AG04450 (cell line): ENCODE data around the gene ZFHX3. TPM values are rescaled to one million over a fixed set of nuclear protein-coding genes. Genes with fewer than 3 reads are reported as not detected.

Experiments
- CTCF ChIA-PET: fragments of 300-600, 350-600 bp; formaldehyde crosslinking; extraction: SDS; loops from one replicate; lab custom pipeline; 2022; ENCODE audit warnings: antibody characterized with exemption, inconsistent platforms; lab: Charles Lee
- POLR2A ChIA-PET: fragments of 350-600 bp; formaldehyde crosslinking; extraction: SDS; loops from one replicate; lab custom pipeline; 2021; ENCODE audit warnings: antibody characterized with exemption, inconsistent platforms; lab: Yijun Ruan, JAX
- DNase-seq: peaks from one replicate; pipeline ENCODE4 v3.0.0-alpha.2; 2011; ENCODE audit warnings: low read depth, low spot score
- H3K27ac ChIP-seq: one replicate; pipeline ENCODE4 v1.5.1; 2012; ENCODE audit warnings: low read depth, low read length, control low read depth
- H3K27me3 ChIP-seq: one replicate; pipeline ENCODE4 v1.6.0; 2012; ENCODE audit warnings: low read length; ENCODE audit not compliant: control insufficient read depth, insufficient read depth
- H3K4me3 ChIP-seq: 2 replicates; pipeline ENCODE4 v1.5.1; 2011; ENCODE audit warnings: mild to moderate bottlenecking, low read depth, low read length, control low read depth
- H3K9me3 ChIP-seq: 2 replicates; pipeline ENCODE4 v1.5.1; 2012; ENCODE audit warnings: low read length; ENCODE audit not compliant: control insufficient read depth, insufficient read depth
- polyA plus RNA-seq: library from polyadenylated mRNA; depleted of rRNA; stranded (reverse); fragments of >200 nt; gene quantifications from 2 replicates; pipeline ENCODE4 v1.2.3, GENCODE V29; 2011
- TF ChIP-seq, protein P1 (sequence below): IDR thresholded peaks from 2 replicates; pipeline ENCODE4 v1.5.1; 2011; ENCODE audit warnings: low read depth, low read length, control low read depth, inconsistent platforms

The ZFHX3 gene
- polyA plus RNA-seq, 1 experiment = 3.3 TPM

DNA sequence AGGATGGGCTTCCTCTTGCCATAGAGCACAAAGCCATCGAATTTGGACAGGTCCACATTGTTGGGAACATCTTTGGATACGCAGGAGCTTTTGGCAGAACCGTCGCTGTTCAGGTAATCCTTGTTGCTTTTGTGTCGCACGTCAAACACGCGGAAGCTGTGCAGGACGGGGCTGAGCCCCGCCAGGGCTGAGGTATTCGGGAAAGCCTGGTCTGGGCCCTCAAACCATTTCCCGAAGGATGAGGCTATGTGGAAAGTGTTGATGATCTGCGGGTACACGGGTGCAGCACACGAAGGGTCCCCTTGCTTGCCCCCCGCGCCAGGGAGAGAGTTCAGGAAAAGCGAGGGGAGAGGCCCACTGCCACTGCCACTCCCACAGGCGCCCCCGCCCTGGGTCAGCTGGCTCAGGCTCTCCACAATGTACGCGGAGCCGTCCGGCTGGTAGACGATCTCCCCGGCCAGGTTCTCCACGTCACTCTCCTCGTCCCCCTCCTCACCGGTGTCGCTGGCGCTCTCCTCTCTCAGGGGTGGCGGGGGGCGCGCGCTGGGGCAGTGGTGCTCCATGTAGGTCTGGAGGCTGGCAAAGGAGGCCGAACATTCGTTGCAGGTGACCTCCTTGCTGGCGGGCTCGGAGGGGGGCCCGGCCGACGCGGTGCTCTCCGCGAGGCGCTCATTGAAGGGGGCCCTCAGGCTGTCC, 88.5 kb downstream of the ZFHX3 start:
- POLR2A ChIA-PET = no interaction called here
- Histone ChIP-seq H3K9me3 (peaks cover 14% of the 10 kb centered on the region; the same call in 1 of the 2 replicates), H3K27me3 (no peaks in the 10 kb centered on the region), H3K27ac (no peak overlapping the region), H3K4me3 (no peak overlapping the region)
- TF ChIP-seq, protein P1, sequence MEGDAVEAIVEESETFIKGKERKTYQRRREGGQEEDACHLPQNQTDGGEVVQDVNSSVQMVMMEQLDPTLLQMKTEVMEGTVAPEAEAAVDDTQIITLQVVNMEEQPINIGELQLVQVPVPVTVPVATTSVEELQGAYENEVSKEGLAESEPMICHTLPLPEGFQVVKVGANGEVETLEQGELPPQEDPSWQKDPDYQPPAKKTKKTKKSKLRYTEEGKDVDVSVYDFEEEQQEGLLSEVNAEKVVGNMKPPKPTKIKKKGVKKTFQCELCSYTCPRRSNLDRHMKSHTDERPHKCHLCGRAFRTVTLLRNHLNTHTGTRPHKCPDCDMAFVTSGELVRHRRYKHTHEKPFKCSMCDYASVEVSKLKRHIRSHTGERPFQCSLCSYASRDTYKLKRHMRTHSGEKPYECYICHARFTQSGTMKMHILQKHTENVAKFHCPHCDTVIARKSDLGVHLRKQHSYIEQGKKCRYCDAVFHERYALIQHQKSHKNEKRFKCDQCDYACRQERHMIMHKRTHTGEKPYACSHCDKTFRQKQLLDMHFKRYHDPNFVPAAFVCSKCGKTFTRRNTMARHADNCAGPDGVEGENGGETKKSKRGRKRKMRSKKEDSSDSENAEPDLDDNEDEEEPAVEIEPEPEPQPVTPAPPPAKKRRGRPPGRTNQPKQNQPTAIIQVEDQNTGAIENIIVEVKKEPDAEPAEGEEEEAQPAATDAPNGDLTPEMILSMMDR = no peak
- CTCF ChIA-PET = no interaction called here
- no peak for DNase-seq

DNA sequence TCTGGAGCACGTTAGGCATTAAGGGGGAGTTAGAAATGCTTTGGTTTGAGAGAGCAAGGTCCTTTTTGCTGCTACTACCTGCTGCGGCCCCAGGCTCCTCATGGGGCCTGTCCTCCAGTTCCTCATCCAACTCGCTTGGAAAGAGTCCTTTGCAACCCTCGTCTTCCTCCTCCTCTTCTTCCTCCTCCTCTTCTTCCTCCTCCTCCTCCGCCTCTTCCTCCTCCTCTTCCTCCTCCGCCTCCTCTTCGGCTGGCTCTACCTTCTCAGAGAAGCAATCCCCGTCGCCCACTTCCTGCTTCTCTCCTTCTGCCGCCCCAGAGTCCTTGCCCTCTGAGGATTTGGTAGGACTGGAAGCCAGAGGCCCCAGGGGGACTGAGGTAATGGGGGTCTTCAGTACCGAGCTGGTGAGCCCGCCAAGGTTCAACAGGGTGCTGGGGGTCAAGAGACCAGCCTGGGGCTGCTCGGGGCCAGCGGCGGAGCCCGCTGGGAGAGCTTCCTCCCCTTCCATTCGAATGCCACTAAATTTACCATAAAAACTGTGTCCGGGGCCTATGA, 89.3 kb downstream of the ZFHX3 start:
- H3K9me3 ChIP-seq = peaks cover 14% of the 10 kb centered on the region; the same call in 1 of the 2 replicates
- ChIA-PET CTCF (no interaction called here), POLR2A (no interaction called here)
- H3K27ac ChIP-seq = no peak overlapping the region
- no peak overlapping the region for H3K4me3 ChIP-seq
- DNase-seq = no peak
- TF ChIP-seq, protein P1 = no peak
- no peaks in the 10 kb centered on the region for H3K27me3 ChIP-seq

GRCh38 chr16:72957303-72958277, 90.3 kb downstream of the ZFHX3 start:
- Histone ChIP-seq H3K27ac (no peak overlapping the region), H3K9me3 (peaks cover 14% of the 10 kb centered on the region; the same call in 1 of the 2 replicates), H3K4me3 (no peak overlapping the region), H3K27me3 (no peaks in the 10 kb centered on the region)
- TF ChIP-seq, protein P1 = no peak
- no peak for DNase-seq
- POLR2A ChIA-PET = no interaction called here
- CTCF ChIA-PET = interaction anchor here (0.7 kb wide), 1 partner anchor 18 kb away, joined by 3 read pairs; no protein-coding TSS in a partner anchor

GRCh38 chr16:72956124-72957064, 91.5 kb downstream of the ZFHX3 start:
- Histone ChIP-seq H3K27me3 (no peaks in the 10 kb centered on the region), H3K27ac (no peak overlapping the region), H3K4me3 (no peak overlapping the region), H3K9me3 (peaks cover 14% of the 10 kb centered on the region; the same call in 1 of the 2 replicates)
- TF ChIP-seq, protein P1 = no peak
- CTCF ChIA-PET = no interaction called here
- POLR2A ChIA-PET = no interaction called here
- no peak for DNase-seq
